Measurements from ENCODE around the gene RAB37. TPM values are rescaled to one million over a fixed set of nuclear protein-coding genes. Genes with fewer than 3 reads are reported as not detected.

Gene RAB37
- total and polyA plus RNA-seq, 2 donors (not counting 1 experiment from before 2014, with no cell fraction given): 67.6 to 76.8 TPM

- no peaks in the 10 kb centered on the region for H3K9me3 Mint-ChIP-seq (ENCODE audit: insufficient read depth)
- Histone ChIP-seq H3K9me3 (ENCODE audit: control extremely low read depth in 1 of 3, control insufficient read depth in 2 of 3, insufficient read depth in 1 of 3, low read length in 2 of 3) (no peaks in the 10 kb centered on the region), H3K4me1 (ENCODE audit: control insufficient read depth in 2 of 2, insufficient read depth in 2 of 2, low read length in 2 of 2) (peaks cover 44 to 57% of the 10 kb centered on the region in 2 donors), H4K20me1 (ENCODE audit: control insufficient read depth, insufficient read depth, low read length, poor library complexity, severe bottlenecking) (peaks cover 81% of the 10 kb centered on the region), H3K27me3 (replicated peaks in 1 of 4; ENCODE audit: control extremely low read depth in 1 of 4, control insufficient read depth in 3 of 4, insufficient read depth in 4 of 4, low read length in 3 of 4) (no peaks in the 10 kb centered on the region), H2AFZ (ENCODE audit: insufficient read depth, low read depth, low read length, poor library complexity, severe bottlenecking) (no peak overlapping the region), H3K36me3 (replicated peaks in 1 of 2; ENCODE audit: control extremely low read depth in 1 of 2, control insufficient read depth in 1 of 2, extremely low read depth in 1 of 2, insufficient read depth in 2 of 2, low read length in 1 of 2) (peaks cover 0 to 7% of the 10 kb centered on the region in 2 experiments), H3K27ac (ENCODE audit: low read length in 2 of 2) (no peak overlapping the region), H3K9ac (ENCODE audit: low read length) (no peak overlapping the region), H3K4me3 (ENCODE audit: control extremely low read depth in 1 of 5, extremely low read depth in 1 of 5, insufficient read depth in 1 of 5, low read depth in 2 of 5, low read length in 4 of 5) (no peak overlapping the region), H3K79me2 (ENCODE audit: control insufficient read depth, insufficient read depth, low read length) (peaks cover 95% of the 10 kb centered on the region), H3K4me2 (replicated peaks; ENCODE audit: low read depth, low read length, poor library complexity, severe bottlenecking) (no peak overlapping the region)
- H3K27me3 Mint-ChIP-seq: no peaks in the 10 kb centered on the region
- no peak overlapping the region for H3K4me3 Mint-ChIP-seq
- no peak for ATAC-seq (ENCODE audit: low read depth)
- CTCF ChIA-PET: interaction anchor here (0.8 to 7.7 kb wide), 5 partner anchors 15 to 155 kb away, joined by 3 to 57 read pairs (median 20); partner anchors contain the start of gene RAB37
- TF ChIP-seq EZH2 (IDR thresholded peaks at IDR 0.05; ENCODE audit: borderline replicate concordance, insufficient read depth, low read depth, low read length, poor library complexity, severe bottlenecking) (no peak), CTCF (IDR thresholded peaks at IDR 0.05) (no peak)
- H3K4me1 Mint-ChIP-seq: peaks cover 67% of the 10 kb centered on the region
- intact Hi-C loops (cut with micrococcal nuclease): no loop called here
- H3K27ac Mint-ChIP-seq: no peak overlapping the region
- WGBS (ENCODE audit: insufficient coverage): 100% methylated on average over 3 of the region's 9 CpGs
- DNase-seq: no peak
- POLR2A ChIA-PET: interaction anchor here (0.6 kb wide), 1 partner anchor 27 kb away, joined by 3 read pairs; no protein-coding TSS in a partner anchor
These were observed 15.4 kb downstream of the RAB37 start for GRCh38 chr17:74752415-74752814.

- no peak for DNase-seq
These were observed 15.9 kb downstream of the RAB37 start for GRCh38 chr17:74752822-74753401.

More at GRCh38 chr17:74752822-74753401, 15.9 kb downstream of the RAB37 start:
- peaks cover 86% of the 10 kb centered on the region for H4K20me1 ChIP-seq (ENCODE audit: control insufficient read depth, insufficient read depth, low read length, poor library complexity, severe bottlenecking)
- no peaks in the 10 kb centered on the region for H3K27me3 ChIP-seq (replicated peaks in 1 of 4; ENCODE audit: control extremely low read depth in 1 of 4, control insufficient read depth in 3 of 4, insufficient read depth in 4 of 4, low read length in 3 of 4)
- no peaks in the 10 kb centered on the region for H3K27me3 Mint-ChIP-seq
- no peak overlapping the region for H3K27ac Mint-ChIP-seq
- H3K9ac ChIP-seq (ENCODE audit: low read length): no peak overlapping the region
- ChIA-PET POLR2A (interaction anchor here (0.6 kb wide), 1 partner anchor 26 kb away, joined by 3 read pairs; no protein-coding TSS in a partner anchor), CTCF (interaction anchor here (0.6 to 7.7 kb wide), 7 partner anchors 8 to 156 kb away, joined by 3 to 57 read pairs (median 9); partner anchors contain the start of gene RAB37)
- no peaks in the 10 kb centered on the region for H3K9me3 ChIP-seq (ENCODE audit: control extremely low read depth in 1 of 3, control insufficient read depth in 2 of 3, insufficient read depth in 1 of 3, low read length in 2 of 3)
- peaks cover 0 to 7% of the 10 kb centered on the region in 2 experiments for H3K36me3 ChIP-seq (replicated peaks in 1 of 2; ENCODE audit: control extremely low read depth in 1 of 2, control insufficient read depth in 1 of 2, extremely low read depth in 1 of 2, insufficient read depth in 2 of 2, low read length in 1 of 2)
- no peak overlapping the region for H3K4me3 ChIP-seq (ENCODE audit: control extremely low read depth in 1 of 5, extremely low read depth in 1 of 5, insufficient read depth in 1 of 5, low read depth in 2 of 5, low read length in 4 of 5)
- intact Hi-C loops (cut with micrococcal nuclease): no loop called here
- 96% methylated on average over 5 of the region's 7 CpGs for WGBS (ENCODE audit: insufficient coverage)
- H2AFZ ChIP-seq (ENCODE audit: insufficient read depth, low read depth, low read length, poor library complexity, severe bottlenecking): no peak overlapping the region
- no peak overlapping the region for H3K4me3 Mint-ChIP-seq
- H3K4me1 Mint-ChIP-seq: peaks cover 70% of the 10 kb centered on the region
- H3K9me3 Mint-ChIP-seq (ENCODE audit: insufficient read depth): no peaks in the 10 kb centered on the region
- no peak overlapping the region for H3K4me2 ChIP-seq (replicated peaks; ENCODE audit: low read depth, low read length, poor library complexity, severe bottlenecking)
- peaks cover 95% of the 10 kb centered on the region for H3K79me2 ChIP-seq (ENCODE audit: control insufficient read depth, insufficient read depth, low read length)
- ATAC-seq (ENCODE audit: low read depth): no peak
- TF ChIP-seq EZH2 (IDR thresholded peaks at IDR 0.05; ENCODE audit: borderline replicate concordance, insufficient read depth, low read depth, low read length, poor library complexity, severe bottlenecking): no peak
- no peak for TF ChIP-seq CTCF (IDR thresholded peaks at IDR 0.05)
- no peak overlapping the region for H3K27ac ChIP-seq (ENCODE audit: low read length in 2 of 2)
- H3K4me1 ChIP-seq (ENCODE audit: control insufficient read depth in 2 of 2, insufficient read depth in 2 of 2, low read length in 2 of 2): peaks cover 44 to 57% of the 10 kb centered on the region in 2 donors
